IMR-90 (cell line): ENCODE results near the gene CCDC9. TPM values are rescaled to one million over a fixed set of nuclear protein-coding genes. Genes with fewer than 3 reads are reported as not detected.
A peak's percentile ranks its signal among the peaks of the same experiment; 100 is the strongest.

Experiments
- ATAC-seq: fragments of 200-7000 bp; cut with Tn5 transposase; 2 replicates; pipeline ENCODE4 v1.9.1; 2020; ENCODE audit warnings: low read depth, mild to moderate bottlenecking, moderate library complexity
- BruUV-seq: library from RNA; stranded (reverse); fragments of 400-500 nt; replicated peaks from 2 replicates; lab custom pipeline; 2021; lab: Mats Ljungman, UMichigan
- CTCF ChIA-PET: fragments of 300-600 bp; formaldehyde crosslinking; extraction: SDS; loops from one replicate; lab custom pipeline; 2021; ENCODE audit warnings: antibody characterized with exemption; lab: Yijun Ruan, JAX
- POLR2A ChIA-PET: fragments of 300-600 bp; sonication (Branson Sonifier 250); formaldehyde crosslinking; loops from one replicate; lab custom pipeline; 2022; ENCODE audit warnings: antibody characterized with exemption; ENCODE audit not compliant: unreplicated experiment; lab: Charles Lee
- DNase-seq: peaks from one replicate; pipeline ENCODE4 v3.0.0; 2013
- H2AFZ ChIP-seq: replicated peaks from 2 replicates; pipeline ENCODE3; 2013; ENCODE audit warnings: low read length, mild to moderate bottlenecking; ENCODE audit not compliant: poor library complexity
- H2AK5ac ChIP-seq: 2 replicates; pipeline ENCODE4 v1.6.1; 2013; ENCODE audit warnings: low read depth, low read length, inconsistent platforms
- H2AK9ac ChIP-seq: replicated peaks from 2 replicates; pipeline ENCODE3; 2013; ENCODE audit warnings: mild to moderate bottlenecking, low read depth, low read length, moderate library complexity; ENCODE audit not compliant: poor library complexity
- H2BK120ac ChIP-seq: 2 replicates; pipeline ENCODE4 v1.6.1; 2013; ENCODE audit warnings: low read depth, low read length, inconsistent platforms
- H2BK15ac ChIP-seq: 3 replicates; pipeline ENCODE4 v1.6.1; 2013; ENCODE audit warnings: low read depth, low read length, inconsistent platforms
- H2BK20ac ChIP-seq: 2 replicates; pipeline ENCODE4 v1.6.1; 2013; ENCODE audit warnings: low read depth, mild to moderate bottlenecking, inconsistent platforms, low read length, moderate library complexity
- H2BK5ac ChIP-seq: 2 replicates; pipeline ENCODE4 v1.6.1; 2013; ENCODE audit warnings: mild to moderate bottlenecking, low read depth, low read length, inconsistent platforms; ENCODE audit not compliant: poor library complexity, severe bottlenecking
- H3K14ac ChIP-seq: replicated peaks from 2 replicates; pipeline ENCODE4 v1.6.1; 2013; ENCODE audit warnings: low read depth, low read length, inconsistent platforms
- H3K18ac ChIP-seq: 2 replicates; pipeline ENCODE4 v1.6.1; 2013; ENCODE audit warnings: low read depth, low read length, control low read depth
- H3K23ac ChIP-seq: 2 replicates; pipeline ENCODE4 v1.6.1; 2013; ENCODE audit warnings: low read depth, low read length, inconsistent platforms
- H3K27ac ChIP-seq: 2 replicates; pipeline ENCODE4 v1.5.1; 2013; ENCODE audit warnings: mild to moderate bottlenecking, control low read depth, low read length; ENCODE audit not compliant: insufficient read depth
- H3K27me3 ChIP-seq: 2 replicates; pipeline ENCODE4 v1.6.1; 2013; ENCODE audit warnings: low read length; ENCODE audit not compliant: control insufficient read depth, insufficient read depth
- H3K36me3 ChIP-seq: 2 replicates; pipeline ENCODE4 v1.6.1; 2013; ENCODE audit warnings: low read length, mixed read lengths; ENCODE audit not compliant: control insufficient read depth, insufficient read depth
- H3K4ac ChIP-seq: 2 replicates; pipeline ENCODE4 v1.6.1; 2013; ENCODE audit warnings: low read depth, low read length, inconsistent platforms
- H3K4me1 ChIP-seq: 2 replicates; pipeline ENCODE4 v1.6.1; 2013; ENCODE audit warnings: low read length, mixed read lengths; ENCODE audit not compliant: control insufficient read depth, insufficient read depth
- H3K4me2 ChIP-seq: 2 replicates; pipeline ENCODE4 v1.6.1; 2013; ENCODE audit warnings: low read depth, mild to moderate bottlenecking, control low read depth, low read length, moderate library complexity
- H3K4me3 ChIP-seq: 2 replicates; pipeline ENCODE4 v1.5.1; 2013; ENCODE audit warnings: low read depth, mild to moderate bottlenecking, control low read depth, low read length, moderate library complexity; ENCODE audit not compliant: insufficient read depth
- H3K56ac ChIP-seq: 2 replicates; pipeline ENCODE4 v1.6.1; 2013; ENCODE audit warnings: low read length, inconsistent platforms; ENCODE audit not compliant: insufficient read depth; ENCODE audit errors: extremely low read depth
- H3K79me1 ChIP-seq, 2 experiments: 2 replicates each; pipeline ENCODE4 v1.6.1; 2013; ENCODE audit warnings: low read length in 2 of 2, inconsistent platforms in 1 of 2, low read depth in 1 of 2
- H3K9ac ChIP-seq: 2 replicates; pipeline ENCODE4 v1.6.1; 2013; ENCODE audit warnings: low read depth, low read length, control low read depth
- H3K9me1 ChIP-seq: 2 replicates; pipeline ENCODE4 v1.6.1; 2013; ENCODE audit warnings: low read length, inconsistent platforms; ENCODE audit not compliant: insufficient read depth
- H3K9me3 ChIP-seq: 2 replicates; pipeline ENCODE4 v1.6.1; 2013; ENCODE audit warnings: low read length; ENCODE audit not compliant: control insufficient read depth, insufficient read depth
- H4K20me1 ChIP-seq: 2 replicates; pipeline ENCODE4 v1.6.1; 2013; ENCODE audit warnings: low read length, inconsistent platforms; ENCODE audit not compliant: insufficient read depth
- H4K5ac ChIP-seq: 2 replicates; pipeline ENCODE4 v1.6.1; 2013; ENCODE audit warnings: mild to moderate bottlenecking, low read depth, low read length, control low read depth
- H4K8ac ChIP-seq, 2 experiments: 2 replicates each; pipeline ENCODE4 v1.6.1; 2013; ENCODE audit warnings: low read depth in 2 of 2, low read length in 2 of 2, control low read depth in 1 of 2, inconsistent platforms in 1 of 2
- H4K91ac ChIP-seq: 2 replicates; pipeline ENCODE4 v1.6.1; 2013; ENCODE audit warnings: low read depth, low read length, inconsistent platforms; ENCODE audit not compliant: insufficient read depth
- BHLHE40 ChIP-seq: fragments of 150-350 bp; IDR thresholded peaks from 2 replicates; pipeline ENCODE4 v1.6.1; 2016; ENCODE audit warnings: mild to moderate bottlenecking, low read depth, low read length
- CHD1 ChIP-seq: IDR thresholded peaks from 2 replicates; pipeline ENCODE4 v1.6.1; 2012; ENCODE audit warnings: low read depth, low read length, improper control_type of control experiment
- ELK1 ChIP-seq: fragments of 150-350 bp; IDR thresholded peaks from 2 replicates; pipeline ENCODE4 v1.6.1; 2016; ENCODE audit warnings: low read depth, mild to moderate bottlenecking, low read length, moderate library complexity, borderline replicate concordance
- FOS ChIP-seq: fragments of 150-350 bp; IDR thresholded peaks from 2 replicates; pipeline ENCODE4 v1.6.1; 2016; ENCODE audit warnings: low read depth, low read length
- MAFK ChIP-seq: IDR thresholded peaks from 2 replicates; pipeline ENCODE4 v1.6.1; 2012; ENCODE audit warnings: low read depth, low read length, improper control_type of control experiment
- MAZ ChIP-seq: IDR thresholded peaks from 2 replicates; pipeline ENCODE4 v1.6.1; 2012; ENCODE audit warnings: low read depth, mild to moderate bottlenecking, low read length, improper control_type of control experiment, moderate library complexity, borderline replicate concordance
- MXI1 ChIP-seq: IDR thresholded peaks from 2 replicates; pipeline ENCODE4 v1.6.1; 2012; ENCODE audit warnings: low read depth, mild to moderate bottlenecking, low read length, moderate library complexity, borderline replicate concordance
- NFE2L2 ChIP-seq: fragments of 150-350 bp; IDR thresholded peaks from 2 replicates; pipeline ENCODE4 v1.6.1; 2016; ENCODE audit warnings: low read depth, mild to moderate bottlenecking, low read length
- POLR2A ChIP-seq: IDR thresholded peaks from 2 replicates; pipeline ENCODE4 v1.6.1; 2012; ENCODE audit warnings: mild to moderate bottlenecking, low read depth, low read length
- RAD21 ChIP-seq: IDR thresholded peaks from 2 replicates; pipeline ENCODE4 v1.6.1; 2012; ENCODE audit warnings: low read length, improper control_type of control experiment
- RCOR1 ChIP-seq: IDR thresholded peaks from 2 replicates; pipeline ENCODE4 v1.6.1; 2012; ENCODE audit warnings: mild to moderate bottlenecking, low read length, improper control_type of control experiment; ENCODE audit not compliant: insufficient replicate concordance
- RFX5 ChIP-seq: IDR thresholded peaks from 2 replicates; pipeline ENCODE4 v1.8.0; 2012; ENCODE audit warnings: low read depth, mild to moderate bottlenecking, low read length, moderate library complexity
- SMC3 ChIP-seq: fragments of 150-350 bp; IDR thresholded peaks from 2 replicates; pipeline ENCODE4 v1.6.1; 2016; ENCODE audit warnings: low read depth, mild to moderate bottlenecking, antibody characterized with exemption, low read length, moderate library complexity
- USF2 ChIP-seq: fragments of 150-350 bp; IDR thresholded peaks from 2 replicates; pipeline ENCODE4 v1.6.1; 2017; ENCODE audit warnings: mild to moderate bottlenecking, antibody characterized with exemption, low read length, low read depth
- WGBS, 2 experiments: methylation state at CpG; one replicate each; pipeline versions ENCODE4 v1.1.5 to v1.1.7; 2013; ENCODE audit warnings: missing lambda C conversion rate in 2 of 2; ENCODE audit not compliant: insufficient read length in 1 of 2; ENCODE audit errors: extremely low coverage in 2 of 2; 5-methylcytosine and 5-hydroxymethylcytosine counted together
- dilution Hi-C: fragments of 300-500 bp; cut with HindIII; formaldehyde crosslinking; loops from one replicate; pipeline ENCODE4 v1.14.3; 2018; ENCODE audit warnings: low sequenced_read_pairs; ENCODE audit not compliant: unreplicated experiment
- in situ Hi-C: fragments of 300-500 bp; cut with MboI; formaldehyde crosslinking; loops from 3 replicates; pipeline ENCODE4 v1.14.3; 2019; ENCODE audit warnings: low sequenced_read_pairs, inconsistent platforms, mixed read lengths
- intact Hi-C: fragments of 100-400 bp; cut with micrococcal nuclease; formaldehyde crosslinking; loops from 2 replicates; pipeline ENCODE4 v1.10.0; 2022
- polyA plus RNA-seq, 3 experiments: library from polyadenylated mRNA; depleted of rRNA; stranded (reverse); fragments of >200 nt; gene quantifications; 2 replicates each; pipeline ENCODE4 v1.2.3, GENCODE V29; 2012; ENCODE audit warnings: low replicate concordance in 1 of 3
- total RNA-seq: library from RNA; depleted of rRNA; stranded (reverse); fragments of >200 nt; gene quantifications from 2 replicates; pipeline ENCODE4 v1.2.3, GENCODE V29; 2012
- TF ChIP-seq, protein P1 (sequence below): conservative IDR thresholded peaks from 2 replicates; pipeline ENCODE4 v1.5.1; 2012; ENCODE audit warnings: mild to moderate bottlenecking, low read depth, low read length, improper control_type of control experiment

CCDC9 gene
- total and polyA plus RNA-seq, 2 of the 4 experiments (the other 2 are of a cell fraction) = 2.9 to 8.6 TPM

DNA sequence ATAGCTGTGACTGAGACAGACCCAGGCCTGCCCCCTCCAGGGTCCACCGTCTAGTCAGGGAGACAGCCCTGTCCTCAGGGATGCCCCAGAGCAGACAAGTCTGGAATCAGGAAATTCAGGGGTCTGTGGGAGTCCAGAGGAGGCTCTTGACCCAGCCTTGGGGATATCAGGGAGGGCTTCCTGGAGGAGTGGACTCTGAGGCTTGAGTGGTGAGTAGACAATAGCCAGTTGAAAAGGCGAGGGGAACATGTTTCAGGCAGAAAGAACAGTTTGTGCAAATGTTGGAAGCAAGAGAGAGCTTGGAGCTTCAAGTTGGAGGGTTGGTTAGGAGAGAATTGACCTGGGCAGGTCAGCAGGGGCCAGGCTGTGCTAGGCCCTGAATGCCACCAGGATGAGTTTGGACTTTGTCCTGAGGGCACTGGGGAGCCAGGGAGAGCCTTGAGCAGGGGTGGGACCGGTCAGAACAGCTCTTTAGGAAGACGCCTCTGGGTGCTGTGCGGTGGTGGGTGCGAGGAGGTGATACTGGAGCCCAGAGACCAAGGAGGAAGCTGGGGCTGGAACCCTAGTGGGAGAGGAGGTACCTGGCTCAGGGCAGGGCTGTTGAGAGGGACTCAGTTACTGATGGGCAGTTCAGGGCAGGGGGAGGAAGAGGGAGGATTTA lies 2.7 kb downstream of the CCDC9 start:
- Histone ChIP-seq H4K8ac (peak overlapping the region in 1 of 2 experiments; percentile 0; a peak in 1 of 4 replicates), H2BK15ac (no peak overlapping the region), H3K14ac (0 out of 2 replicates have a peak overlapping the region, but pooled peaks have one; percentile 99), H2BK5ac (no peak overlapping the region), H2BK20ac (no peak overlapping the region), H3K4ac (0 out of 2 replicates have a peak overlapping the region, but pooled peaks have one; percentile 32), H3K9me3 (no peaks in the 10 kb centered on the region), H3K4me2 (no peak overlapping the region), H3K27me3 (no peaks in the 10 kb centered on the region), H3K4me1 (peaks cover 16% of the 10 kb centered on the region), H4K91ac (no peak overlapping the region), H2AFZ (no peak overlapping the region), H3K9me1 (peaks cover 13% of the 10 kb centered on the region; the same call in 1 of the 2 replicates), H3K79me1 (peaks cover 46 to 57% of the 10 kb centered on the region in 2 experiments), H3K36me3 (peaks cover 32% of the 10 kb centered on the region), H3K56ac (no peak overlapping the region), H3K23ac (peak overlapping the region; percentile 16), H3K18ac (no peak overlapping the region), H2BK120ac (no peak overlapping the region), H4K20me1 (0 out of 2 replicates have a peak, but pooled peaks cover 5% of the 10 kb centered on the region), H3K27ac (no peak overlapping the region), H2AK5ac (peak overlapping the region; percentile 18; the same call in 1 of the 2 replicates), H2AK9ac (peak overlapping the region; percentile 99), H3K9ac (no peak overlapping the region), H4K5ac (no peak overlapping the region), H3K4me3 (no peak overlapping the region)
- WGBS, 2 experiments = 96% methylated on average over 6 of the region's 6 CpGs; no CpG with 5 or more reads in 1 of the 2 experiments
- no peak for DNase-seq
- in situ Hi-C loops (no loop called here), dilution Hi-C loops (no loop called here), intact Hi-C loops (no loop called here)
- no peak for ATAC-seq
- ChIA-PET CTCF (no interaction called here), POLR2A (no interaction called here)
- BruUV-seq = no TSS peak
- TF ChIP-seq RCOR1 = no peak
- TF ChIP-seq USF2 = no peak
- TF ChIP-seq FOS = no peak
- no peak for TF ChIP-seq RAD21
- TF ChIP-seq MXI1 = no peak
- TF ChIP-seq BHLHE40 = no peak
- TF ChIP-seq CHD1 = no peak
- TF ChIP-seq RFX5 = no peak
- TF ChIP-seq SMC3 = no peak
- TF ChIP-seq, protein P1, sequence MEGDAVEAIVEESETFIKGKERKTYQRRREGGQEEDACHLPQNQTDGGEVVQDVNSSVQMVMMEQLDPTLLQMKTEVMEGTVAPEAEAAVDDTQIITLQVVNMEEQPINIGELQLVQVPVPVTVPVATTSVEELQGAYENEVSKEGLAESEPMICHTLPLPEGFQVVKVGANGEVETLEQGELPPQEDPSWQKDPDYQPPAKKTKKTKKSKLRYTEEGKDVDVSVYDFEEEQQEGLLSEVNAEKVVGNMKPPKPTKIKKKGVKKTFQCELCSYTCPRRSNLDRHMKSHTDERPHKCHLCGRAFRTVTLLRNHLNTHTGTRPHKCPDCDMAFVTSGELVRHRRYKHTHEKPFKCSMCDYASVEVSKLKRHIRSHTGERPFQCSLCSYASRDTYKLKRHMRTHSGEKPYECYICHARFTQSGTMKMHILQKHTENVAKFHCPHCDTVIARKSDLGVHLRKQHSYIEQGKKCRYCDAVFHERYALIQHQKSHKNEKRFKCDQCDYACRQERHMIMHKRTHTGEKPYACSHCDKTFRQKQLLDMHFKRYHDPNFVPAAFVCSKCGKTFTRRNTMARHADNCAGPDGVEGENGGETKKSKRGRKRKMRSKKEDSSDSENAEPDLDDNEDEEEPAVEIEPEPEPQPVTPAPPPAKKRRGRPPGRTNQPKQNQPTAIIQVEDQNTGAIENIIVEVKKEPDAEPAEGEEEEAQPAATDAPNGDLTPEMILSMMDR = no peak
- TF ChIP-seq NFE2L2 = no peak
- no peak for TF ChIP-seq POLR2A
- no peak for TF ChIP-seq MAZ
- TF ChIP-seq MAFK = no peak
- TF ChIP-seq ELK1 = no peak
